OCI-LY3 (cell line): ENCODE data around the gene ECE2.

ENCODE experiments used
- CTCF ChIP-seq: fragments of 200-600, 300-600 bp; sonication (generic); IDR thresholded peaks from 2 replicates; pipeline ENCODE4 v1.5.1; 2014; ENCODE audit warnings: antibody characterized with exemption, low read length, low read depth
- EZH2phosphoT487 ChIP-seq: fragments of 200-600 bp; shearing (Covaris generic); IDR thresholded peaks from 2 replicates; pipeline ENCODE4 v1.6.1; 2018; ENCODE audit warnings: antibody characterized with exemption, mixed run types, low read depth

GRCh38 chr3:184239708-184240107 lies 36.1 kb upstream of the ECE2 start:
- TF ChIP-seq CTCF: no peak
- TF ChIP-seq EZH2phosphoT487: no peak
